RKO (cell line): Measurements from ENCODE around the gene SASS6.
"Not testable (repeated sequence)": the region's sequence is repeated elsewhere in the genome, so short reads cannot be mapped to it uniquely, and the experiment has no call there.

Source experiments
- DNase-seq: peaks from one replicate; pipeline ENCODE4 v3.0.0-alpha.2; 2016; ENCODE audit warnings: low spot score

Gene SASS6

GRCh38 chr1:100047235-100047708 lies 85.5 kb downstream of the SASS6 start:
- not testable (repeated sequence) for DNase-seq

GRCh38 chr1:100045206-100045605 lies 87.5 kb downstream of the SASS6 start:
- no peak for DNase-seq

GRCh38 chr1:100039591-100039990 lies 93.1 kb downstream of the SASS6 start:
- DNase-seq, result no peak

- peak; percentile 75 for DNase-seq
Observed at GRCh38 chr1:100038660-100039287, 94.0 kb downstream of the SASS6 start.

GRCh38 chr1:100037927-100038659 lies 94.6 kb downstream of the SASS6 start:
- DNase-seq, result peak; percentile 87

GRCh38 chr1:100037656-100037926 lies 95.1 kb downstream of the SASS6 start:
- DNase-seq, result no peak

GRCh38 chr1:100036718-100037655 lies 95.7 kb downstream of the SASS6 start:
- DNase-seq, result peak; percentile 86

GRCh38 chr1:100035214-100035613 lies 97.5 kb downstream of the SASS6 start:
- DNase-seq, result no peak

GRCh38 chr1:100034470-100034869 lies 98.3 kb downstream of the SASS6 start:
- DNase-seq, result peak; percentile 67
